K562 (cell line): Measurements from ENCODE around the gene CAPN10. TPM values are rescaled to one million over a fixed set of nuclear protein-coding genes. Genes with fewer than 3 reads are reported as not detected.

Experiments used
- ATAC-seq: fragments of 200-7000 bp; cut with Tn5 transposase; 3 replicates; pipeline ENCODE4 v1.9.1; 2020; ENCODE audit warnings: moderate library complexity
- BruUV-seq: library from RNA; stranded (reverse); fragments of 400-500 nt; replicated peaks from 2 replicates; lab custom pipeline; 2021; lab: Mats Ljungman, UMichigan
- CTCF ChIA-PET: fragments of 300-600 bp; formaldehyde crosslinking; extraction: SDS; loops from one replicate; lab custom pipeline; 2021; ENCODE audit warnings: low intra/inter-chr PET ratio; lab: Yijun Ruan, JAX
- POLR2A ChIA-PET: fragments of 300-600, 350-650 bp; sonication (Branson Sonifier 250); formaldehyde crosslinking; extraction: SDS; loops from one replicate; lab custom pipeline; 2021; ENCODE audit warnings: antibody characterized with exemption, inconsistent platforms; lab: Yijun Ruan, JAX
- DNase-seq, 4 experiments: peaks; one replicate each; pipeline versions ENCODE4 v3.0.0 to v3.0.0-alpha.2; 2011 to 2018; ENCODE audit warnings: low spot score in 3 of 4, mixed read lengths in 3 of 4; ENCODE audit errors: extremely low read depth in 1 of 4
- FAIRE-seq: peaks from 2 replicates; lab custom pipeline; 2011; peaks lifted over from hg19 to GRCh38; lab: Jason Lieb, UNC
- H2AFZ ChIP-seq: 2 replicates; pipeline ENCODE4 v1.6.0; 2011; ENCODE audit warnings: low read depth, low read length, control low read depth, inconsistent platforms
- H3K27ac ChIP-seq: fragments of 200-600 bp; 3 replicates; pipeline ENCODE4 v1.8.0; 2011; ENCODE audit warnings: low read depth, mild to moderate bottlenecking, control low read depth, inconsistent platforms, low read length, moderate library complexity, mixed read lengths; ENCODE audit errors: extremely low read depth
- H3K27me3 ChIP-seq, 2 experiments: fragments of 300-600 bp in 1 of 2; 2 replicates in 1 of 2; 3 replicates in 1 of 2; pipeline versions ENCODE4 v1.6.0 to v1.8.0; 2011; ENCODE audit warnings: inconsistent platforms in 2 of 2, low read length in 2 of 2, mild to moderate bottlenecking in 1 of 2, mixed read lengths in 1 of 2, moderate library complexity in 1 of 2; ENCODE audit not compliant: control insufficient read depth in 2 of 2, insufficient read depth in 2 of 2
- H3K36me3 ChIP-seq: fragments of 300-600 bp; 3 replicates; pipeline ENCODE4 v1.8.0; 2011; ENCODE audit warnings: mild to moderate bottlenecking, low read length, inconsistent platforms; ENCODE audit not compliant: control insufficient read depth, insufficient read depth
- H3K4me1 ChIP-seq, 2 experiments: fragments of 200-600 bp in 1 of 2; replicated peaks in 1 of 2; 2 replicates in 1 of 2; 3 replicates in 1 of 2; pipeline versions ENCODE4 v1.5.1 to v1.8.0; 2011; ENCODE audit warnings: inconsistent platforms in 2 of 2, low read length in 2 of 2, mild to moderate bottlenecking in 1 of 2, mixed read lengths in 1 of 2, moderate library complexity in 1 of 2; ENCODE audit not compliant: control insufficient read depth in 2 of 2, insufficient read depth in 2 of 2
- H3K4me2 ChIP-seq: 2 replicates; pipeline ENCODE4 v1.6.1; 2011; ENCODE audit warnings: low read length, control low read depth, inconsistent platforms, mixed read lengths; ENCODE audit not compliant: insufficient read depth
- H3K4me3 ChIP-seq: fragments of 200-600 bp; sonication (generic), shearing (Covaris generic); 2 replicates; pipeline ENCODE4 v1.5.1; 2016; ENCODE audit warnings: control low read depth, inconsistent platforms
- H3K79me2 ChIP-seq: fragments of 200-600 bp; 3 replicates; pipeline ENCODE4 v1.8.0; 2011; ENCODE audit warnings: low read length, inconsistent platforms; ENCODE audit not compliant: control insufficient read depth, insufficient read depth
- H3K9ac ChIP-seq, 2 experiments: 2 replicates each; pipeline versions ENCODE4 v1.6.0 to v1.6.1; 2011; ENCODE audit warnings: low read depth in 2 of 2, low read length in 2 of 2, control low read depth in 1 of 2, inconsistent platforms in 1 of 2, mild to moderate bottlenecking in 1 of 2, mixed read lengths in 1 of 2; ENCODE audit not compliant: insufficient read depth in 1 of 2
- H3K9me1 ChIP-seq: one replicate; pipeline ENCODE4 v1.6.0; 2011; ENCODE audit warnings: inconsistent platforms, mild to moderate bottlenecking, low read length, moderate library complexity; ENCODE audit not compliant: control insufficient read depth, insufficient read depth
- H3K9me3 ChIP-seq: replicated peaks from 2 replicates; pipeline ENCODE4 v1.5.1; 2011; ENCODE audit warnings: low read depth, low read length, inconsistent platforms; ENCODE audit not compliant: control insufficient read depth, insufficient read depth
- H4K20me1 ChIP-seq: replicated peaks from 2 replicates; pipeline ENCODE4 v1.6.1; 2011; ENCODE audit warnings: low read length, inconsistent platforms, mixed read lengths; ENCODE audit not compliant: control insufficient read depth, insufficient read depth
- BCLAF1 ChIP-seq, 2 experiments: fragments of 450-650 bp in 1 of 2; IDR thresholded peaks; 2 replicates each; pipeline ENCODE4 v1.6.1; 2011 to 2017; ENCODE audit warnings: low read depth in 2 of 2, antibody characterized with exemption in 1 of 2, borderline replicate concordance in 1 of 2, low read length in 1 of 2, mild to moderate bottlenecking in 1 of 2, mixed read lengths in 1 of 2; ENCODE audit not compliant: control insufficient read depth in 1 of 2
- HNRNPH1 ChIP-seq: fragments of 200-400 bp; formaldehyde crosslinking; optimal IDR thresholded peaks from 2 replicates; pipeline ENCODE3; 2017; ENCODE audit warnings: low read depth, mild to moderate bottlenecking, low read length, moderate library complexity
- ZNF584 ChIP-seq: fragments of 200-800 bp; sonication (Bioruptor generic); IDR thresholded peaks from 2 replicates; pipeline ENCODE4 v1.6.1; 2016; ENCODE audit warnings: low read depth, mild to moderate bottlenecking, missing genetic modification characterization, missing compliant biosample characterization
- WGBS: fragments of 100-300 bp; shearing (Covaris generic); methylation state at CpG from one replicate; pipeline ENCODE4 v1.1.6; 2016; ENCODE audit warnings: low coverage, mixed read lengths; ENCODE audit not compliant: insufficient coverage; ENCODE audit errors: missing lambda C conversion rate; 5-methylcytosine and 5-hydroxymethylcytosine counted together
- in situ Hi-C: fragments of 300-500 bp; cut with MboI; formaldehyde crosslinking; loops from 4 replicates; pipeline ENCODE4 v1.15.0; 2018; ENCODE audit warnings: inconsistent platforms, mixed read lengths
- intact Hi-C: fragments of 100-400 bp; cut with micrococcal nuclease; formaldehyde crosslinking; loops from 2 replicates; pipeline ENCODE4 v1.14.2; 2022
- polyA plus RNA-seq, 8 experiments: library from polyadenylated mRNA; depleted of rRNA in 4 of 8; stranded (reverse) in 5 of 8; unstranded in 3 of 8; fragments of >200 nt; fragmentation: Nextera tagmentation in 2 of 8; fragmentation: Illumina TruSeq in 1 of 8; extraction: Ambion mirVana in 2 of 8; extraction: Trizol in 1 of 8; gene quantifications; 2 replicates each; pipeline versions ENCODE4 v1.2.1 to v1.2.3, GENCODE V29; 2011 to 2014; ENCODE audit warnings: inconsistent platforms in 1 of 8, missing spikeins in 1 of 8
- total RNA-seq, 7 experiments: library from RNA; depleted of rRNA in 6 of 7; stranded (reverse); fragments of >200 nt in 6 of 7; fragmentation: Illumina TruSeq in 2 of 7; extraction: Trizol in 2 of 7; gene quantifications; 2 replicates each; pipeline versions ENCODE4 v1.2.1 to v1.2.3, GENCODE V29; 2011 to 2021; ENCODE audit warnings: low replicate concordance in 1 of 7

The CAPN10 gene
- total and polyA plus RNA-seq, 9 of the 15 experiments (the other 6 are each of a cell fraction or from before 2014, with no cell fraction given) = 0.08 to 26.1 (median 8.4) TPM

GRCh38 chr2:240585101-240585500 is 1.4 kb upstream of the CAPN10 start:
- H3K4me1 ChIP-seq = peaks cover 35 to 51% of the 10 kb centered on the region in 2 experiments
- BruUV-seq = no TSS peak
- intact Hi-C loops = no loop called here

More at GRCh38 chr2:240585101-240585500, 1.4 kb upstream of the CAPN10 start:
- DNase-seq (no peak), FAIRE-seq (no peak), ATAC-seq (no peak)
- peak overlapping the region; percentile 93 for H3K4me2 ChIP-seq
- peak overlapping the region; percentile 82 to 95 for H3K9ac ChIP-seq
- no peaks in the 10 kb centered on the region for H3K9me1 ChIP-seq
- no peak overlapping the region for H2AFZ ChIP-seq
- H4K20me1 ChIP-seq = no peaks in the 10 kb centered on the region; the same call in 1 of the 2 replicates
- H3K79me2 ChIP-seq = peaks cover 64% of the 10 kb centered on the region
- in situ Hi-C loops = no loop called here
- no peak for TF ChIP-seq HNRNPH1
- TF ChIP-seq BCLAF1 (IDR thresholded peaks at IDR 0.05; ENCODE audit: borderline replicate concordance in 1 of 2, control insufficient read depth in 1 of 2, low read depth in 2 of 2, low read length in 1 of 2) = no peak
- TF ChIP-seq ZNF584 = no peak
- TF ChIP-seq, all 486 proteins: peak for 0
- Histone ChIP-seq H3K9me3 (no peaks in the 10 kb centered on the region), H3K4me3 (peak overlapping the region; percentile 92), H3K27me3 (no peaks in the 10 kb centered on the region), H3K27ac (peak overlapping the region; percentile 20), H3K36me3 (peaks cover 16% of the 10 kb centered on the region; the same call in 2 of the 3 replicates)
- 23% methylated on average over 6 of the region's 6 CpGs for WGBS
- ChIA-PET POLR2A (interaction anchor here (1.0 kb wide), 1 partner anchor 9 kb away, joined by 4 read pairs; no protein-coding TSS in a partner anchor), CTCF (no interaction called here)
